DMS 273 treated with DMSO at 0.1 percent for 48 hours (cell line): Measurements from ENCODE around the gene PTN.

Experiments
- DNase-seq: peaks from one replicate; lab custom pipeline; 2025; lab: John Stamatoyannopoulos, UW

Gene PTN, protein sequence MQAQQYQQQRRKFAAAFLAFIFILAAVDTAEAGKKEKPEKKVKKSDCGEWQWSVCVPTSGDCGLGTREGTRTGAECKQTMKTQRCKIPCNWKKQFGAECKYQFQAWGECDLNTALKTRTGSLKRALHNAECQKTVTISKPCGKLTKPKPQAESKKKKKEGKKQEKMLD

DNA sequence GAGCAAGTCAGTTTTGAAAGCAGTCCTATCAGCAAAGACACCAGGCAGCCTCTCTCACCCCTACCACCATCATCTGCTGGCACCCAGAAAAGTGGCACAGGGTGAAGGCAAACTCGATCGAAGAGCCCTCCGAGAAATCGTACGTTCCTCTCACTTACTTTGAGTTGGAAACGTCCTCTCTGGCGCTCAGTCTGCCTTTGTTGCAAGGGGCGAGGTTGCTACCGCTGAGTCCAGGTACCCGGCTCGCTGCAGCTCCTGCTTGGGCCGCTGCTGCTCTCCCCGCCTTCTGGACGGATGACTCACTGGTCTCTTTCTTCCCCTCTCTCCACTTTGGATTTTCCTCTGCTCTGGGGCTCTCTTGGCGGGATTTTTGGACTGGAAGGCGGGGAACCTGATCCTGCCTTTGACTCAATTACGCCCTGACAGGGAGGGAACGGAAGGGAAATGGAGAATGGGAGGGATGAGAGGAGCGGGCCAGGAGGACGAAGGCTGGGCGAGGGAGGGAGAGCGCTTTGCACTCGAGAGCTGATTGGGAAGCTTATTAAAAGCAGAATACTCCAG, at the start of gene PTN:
Gene PTN, minus strand, starts transcription at position 453 of the 561 bp plus-strand sequence. CDS start 88,760 bp downstream, outside the sequence.
- no peak for DNase-seq

DNA sequence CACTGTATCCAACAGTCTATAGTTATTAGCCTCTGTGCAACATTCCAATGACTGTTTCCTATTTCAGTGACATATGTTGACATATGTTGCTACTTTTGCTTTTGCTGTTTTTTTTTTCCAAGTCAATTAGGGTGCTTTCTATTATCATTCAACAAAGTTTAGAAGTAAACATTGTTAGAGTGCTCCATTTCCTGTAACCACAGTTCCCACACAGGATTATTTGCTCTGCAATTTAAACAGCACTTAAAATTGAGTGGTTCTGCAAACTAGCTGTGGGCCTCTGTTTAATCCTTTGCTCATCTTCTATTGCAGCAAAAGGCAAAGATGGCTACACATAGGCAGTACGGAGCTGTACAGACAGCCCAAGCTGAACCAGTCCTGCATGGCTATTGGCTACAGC, 46.5 kb upstream of the PTN start:
- DNase-seq, result no peak

GRCh38 chr7:137388916-137389315, 45.4 kb upstream of the PTN start:
- DNase-seq, result no peak

DNA sequence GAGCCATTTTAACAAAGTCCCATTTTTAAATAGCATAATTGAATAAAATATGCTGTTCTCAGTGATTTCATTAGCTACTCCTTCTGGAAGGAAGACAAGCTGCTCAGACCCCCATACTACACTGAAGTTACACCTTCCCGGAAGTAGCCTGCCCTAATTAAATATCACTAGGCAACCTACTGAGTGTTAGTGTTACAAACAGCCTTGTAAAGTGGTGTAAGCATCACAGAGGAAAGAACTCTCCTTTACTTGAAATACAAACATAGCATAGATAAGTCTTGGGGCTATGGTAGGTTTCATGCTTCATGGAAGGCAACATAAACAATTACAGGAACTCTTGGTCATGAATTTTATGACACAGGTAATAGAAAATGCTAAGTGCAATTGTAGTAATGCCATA, 43.4 kb upstream of the PTN start:
- DNase-seq, result no peak

GRCh38 chr7:137381045-137381444, 37.5 kb upstream of the PTN start:
- DNase-seq, result no peak

DNA sequence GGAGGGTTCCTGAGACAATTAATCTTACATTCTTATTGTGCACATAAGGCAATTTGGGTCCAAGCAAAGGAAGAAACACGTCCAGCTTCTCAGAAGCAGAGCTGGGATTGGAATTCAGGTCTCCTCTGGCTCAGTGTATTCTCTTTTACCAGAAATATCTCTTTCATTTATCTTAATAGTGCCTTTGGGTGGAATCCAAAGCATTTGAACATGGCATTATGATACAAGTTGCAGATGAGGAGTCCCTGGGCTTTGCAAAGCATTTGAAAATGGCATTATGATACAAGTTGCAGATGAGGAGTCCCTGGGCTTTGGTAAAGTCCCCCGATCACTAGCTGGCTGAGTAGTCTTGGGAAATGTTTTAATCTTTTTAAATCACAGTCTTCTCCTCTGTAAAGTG, 30.0 kb upstream of the PTN start:
- no peak for DNase-seq

- DNase-seq, result no peak
These were observed 28.1 kb upstream of the PTN start for GRCh38 chr7:137371616-137372015.

DNA sequence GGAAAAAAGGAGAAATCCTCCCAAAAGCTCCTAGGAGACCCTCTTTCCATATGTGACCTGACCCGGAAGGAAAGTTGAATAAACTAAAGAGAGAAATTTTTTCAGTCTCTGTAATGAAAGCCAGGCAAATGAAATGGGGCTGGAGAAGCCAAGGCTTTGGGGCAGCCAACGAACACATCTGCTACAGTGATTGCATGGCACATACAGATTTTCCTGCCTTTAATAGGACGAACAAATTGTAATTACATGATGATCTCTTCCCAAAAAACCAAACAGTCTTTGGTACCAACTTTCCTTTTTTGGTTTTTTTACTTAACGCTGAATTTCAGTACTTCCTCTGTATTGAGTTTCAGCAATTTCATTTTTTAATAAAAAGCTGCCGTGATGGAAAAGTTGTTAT, 23.5 kb upstream of the PTN start:
- DNase-seq, result no peak

DNA sequence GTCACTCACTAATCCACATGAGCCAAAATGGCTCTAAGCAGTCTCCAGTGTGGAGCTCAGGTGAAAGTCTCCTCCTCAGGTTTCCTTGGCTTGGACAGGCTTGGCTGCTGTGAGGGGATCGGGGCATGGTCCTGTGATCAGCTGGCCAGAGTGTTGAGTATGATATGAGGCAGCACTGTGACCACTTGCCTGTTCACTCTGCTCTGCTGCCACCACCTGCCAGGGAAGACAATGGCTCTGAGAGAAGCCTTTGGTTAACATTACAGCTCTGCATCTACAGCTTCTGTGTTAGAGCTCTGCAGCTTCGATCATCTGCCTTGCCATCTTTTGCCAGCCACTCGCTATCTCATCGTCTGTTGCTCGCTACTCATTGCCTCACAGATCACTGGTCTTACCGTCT, 20.1 kb upstream of the PTN start:
- DNase-seq, result no peak

GRCh38 chr7:137360087-137360679, 16.6 kb upstream of the PTN start:
- DNase-seq, result no peak

- no peak for DNase-seq
These were observed 11.4 kb upstream of the PTN start for GRCh38 chr7:137354961-137355360.

DNA sequence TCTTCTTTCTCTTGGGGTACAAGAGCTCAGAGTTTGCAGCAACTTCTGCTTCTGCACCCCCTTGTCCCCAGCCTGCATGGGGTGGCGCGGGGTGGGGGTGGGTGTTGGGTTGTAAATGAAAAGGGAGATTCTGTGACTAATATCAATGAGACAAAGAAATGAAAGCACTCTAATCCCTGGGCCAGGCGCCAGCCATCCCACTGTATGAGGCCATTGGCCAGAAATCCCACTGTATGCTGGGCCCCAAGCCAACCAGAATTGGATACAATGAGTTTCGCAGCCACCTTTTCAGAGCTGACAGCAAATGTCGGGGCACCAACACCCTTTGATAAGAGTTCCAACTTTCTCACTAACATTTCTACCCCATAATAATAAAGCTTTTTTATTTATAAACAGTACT, 10.9 kb upstream of the PTN start:
- no peak for DNase-seq

GRCh38 chr7:137351941-137352340, 8.4 kb upstream of the PTN start:
- no peak for DNase-seq

DNA sequence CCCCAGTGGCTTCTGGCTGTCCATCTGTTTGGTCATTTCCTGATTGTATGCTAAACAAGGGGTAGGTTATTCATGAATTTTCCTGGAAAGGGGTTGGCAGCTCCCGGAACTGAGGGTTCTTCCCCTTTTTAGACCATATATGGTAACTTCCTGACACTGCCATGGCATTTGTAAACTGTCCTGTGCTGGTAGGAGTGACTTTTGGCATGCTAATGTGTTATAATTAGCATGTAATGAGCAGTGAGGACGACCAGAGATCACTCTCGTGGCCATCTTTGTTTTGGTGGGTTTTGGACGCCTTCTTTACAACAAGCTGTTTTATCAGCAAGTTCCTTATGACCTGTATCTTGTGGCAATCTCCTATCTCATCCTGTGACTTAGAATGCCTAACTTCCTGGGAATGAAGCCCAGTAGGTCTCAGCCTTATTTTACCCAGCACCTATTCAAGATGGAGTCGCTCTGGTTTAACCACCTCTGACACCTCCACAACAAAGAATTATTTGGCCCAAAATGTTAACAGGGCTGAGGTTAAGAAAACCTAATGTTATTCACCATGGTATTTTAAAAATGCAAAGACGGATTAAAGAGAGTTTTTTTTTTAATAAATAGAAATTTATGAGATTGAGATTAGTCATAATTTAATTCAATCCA, 2.4 kb upstream of the PTN start:
- DNase-seq, result no peak

DNA sequence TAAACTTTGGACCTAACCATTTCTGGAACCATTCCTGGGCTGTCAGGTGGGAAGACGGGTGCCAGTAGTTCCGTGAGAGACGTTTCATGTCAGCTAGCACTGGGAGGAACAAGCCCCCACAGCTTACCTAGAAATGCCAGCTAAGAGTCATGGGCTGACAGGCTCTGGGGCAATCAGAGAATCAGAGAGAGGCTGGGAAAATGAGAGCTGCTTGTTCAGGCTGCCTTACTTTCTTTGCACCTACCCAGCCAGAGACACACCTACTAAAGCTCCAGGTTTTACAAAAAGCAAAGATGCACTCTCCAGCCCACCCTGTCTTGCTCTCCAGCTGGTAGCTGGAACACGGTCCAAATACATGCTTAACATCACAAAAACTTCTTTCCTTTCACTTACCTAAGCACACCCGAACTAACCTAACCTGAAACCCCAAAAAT, 688 bp downstream of the PTN start:
- no peak for DNase-seq

- DNase-seq, result no peak
These were observed 1.3 kb downstream of the PTN start for GRCh38 chr7:137342265-137342664.

- DNase-seq, result no peak
These were observed 5.6 kb downstream of the PTN start for GRCh38 chr7:137337902-137338301.

DNA sequence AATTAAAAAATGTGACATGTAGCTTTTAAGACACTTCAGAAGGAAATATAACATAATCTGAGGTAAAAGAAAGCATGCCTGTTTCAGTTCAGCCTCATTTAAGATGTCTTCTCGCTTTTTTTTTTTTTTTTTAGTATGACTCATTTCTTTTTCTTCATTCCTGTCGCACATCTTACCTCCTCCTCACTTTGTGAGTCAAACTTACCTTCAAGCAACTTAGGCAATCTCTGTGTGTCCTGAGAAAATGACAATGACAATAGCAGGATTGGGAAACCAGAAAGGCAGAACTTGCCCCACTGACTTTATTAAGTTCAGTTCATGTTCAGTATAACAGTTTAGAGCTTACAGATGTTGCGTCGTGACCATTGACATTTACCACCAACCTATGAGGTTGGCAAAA, 7.7 kb downstream of the PTN start:
- DNase-seq, result no peak

DNA sequence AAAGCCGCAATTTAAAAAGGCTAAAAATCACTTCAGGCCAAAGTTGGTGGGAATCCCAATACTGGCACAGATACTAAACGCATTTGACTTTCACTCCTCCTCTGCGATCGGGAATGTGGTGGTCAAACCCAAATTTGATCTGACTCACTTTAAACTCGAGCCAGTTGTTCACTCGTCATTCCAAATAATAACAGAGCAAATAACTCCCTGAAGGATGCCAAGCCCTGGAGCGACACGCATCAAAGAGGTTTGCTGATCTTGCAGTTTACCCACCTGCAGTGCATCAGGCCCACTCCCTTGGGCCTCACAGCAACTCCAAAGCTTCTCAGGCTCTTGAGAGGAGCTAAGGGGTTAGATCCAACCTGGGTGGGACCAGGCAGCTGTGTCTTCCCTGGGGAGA, 12.2 kb downstream of the PTN start:
- no peak for DNase-seq

DNA sequence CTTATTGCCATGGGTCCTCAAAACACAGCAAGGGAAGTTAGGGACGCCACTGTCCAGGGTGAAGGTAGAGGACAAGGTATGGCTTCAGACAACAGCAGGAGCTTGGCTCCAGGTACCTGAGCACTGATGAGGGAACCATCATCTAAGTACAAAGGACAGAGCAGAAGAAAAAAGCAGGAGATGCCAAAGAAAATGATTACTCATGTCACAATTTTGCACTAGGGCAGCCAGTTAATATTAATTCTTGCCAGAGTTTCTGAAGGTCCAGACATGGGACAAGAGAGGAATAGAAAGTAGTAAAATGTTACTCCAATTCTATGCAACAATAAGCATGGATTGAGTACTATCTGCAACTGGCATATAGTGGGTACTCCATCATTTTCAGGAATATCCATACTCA, 14.1 kb downstream of the PTN start:
- DNase-seq, result no peak

DNA sequence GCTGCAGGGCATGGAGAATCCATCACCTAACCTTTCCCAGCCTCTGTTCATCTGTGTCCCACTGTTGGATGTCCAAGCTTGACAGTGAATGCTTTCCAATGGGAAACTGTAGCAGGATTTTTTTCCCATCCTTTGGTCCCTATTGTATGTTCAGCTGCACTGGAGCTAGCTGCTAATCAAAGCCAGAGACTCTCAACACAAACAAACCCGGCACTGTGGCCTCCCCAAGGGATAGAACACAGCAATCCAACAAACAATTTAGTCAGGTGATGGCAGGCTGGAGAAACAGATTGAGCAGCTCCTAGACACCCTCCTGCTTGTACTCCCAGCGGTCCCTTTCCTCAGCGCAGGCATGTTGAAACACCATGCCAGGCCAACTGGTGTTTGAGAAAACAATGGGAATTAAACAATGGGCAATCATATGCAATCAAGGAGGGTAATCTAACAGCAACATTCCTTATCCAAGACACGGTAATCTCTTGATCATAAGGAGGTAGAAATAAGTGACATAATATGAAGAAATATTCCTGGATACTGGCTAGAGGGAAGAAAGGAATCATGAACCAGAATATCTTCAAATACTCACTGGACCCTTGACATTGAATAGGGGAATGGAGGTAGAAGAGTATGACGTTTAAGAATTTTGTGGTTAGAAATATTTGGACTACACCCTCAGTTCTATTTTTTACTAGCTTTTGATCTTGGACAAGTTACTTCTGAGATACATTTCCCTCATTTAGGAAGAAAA, 15.0 kb downstream of the PTN start:
- DNase-seq, result no peak

- no peak for DNase-seq
These were observed 17.6 kb downstream of the PTN start for GRCh38 chr7:137325927-137326326.
